Left lung (tissue), 10 donors: ENCODE measurements around the gene TASP1. TPM values are rescaled to one million over a fixed set of nuclear protein-coding genes. Genes with fewer than 3 reads are reported as not detected.

Source experiments
- ATAC-seq: fragments of 200-7000 bp; cut with Tn5 transposase; one replicate; pipeline ENCODE4 v1.9.1; 2020; ENCODE audit warnings: moderate library complexity
- DNase-seq, 4 donors: peaks; one replicate each; pipeline ENCODE4 v3.0.0-alpha.2; 2013 to 2020
- H3K27ac ChIP-seq, 2 donors: fragments of 200-600 bp; sonication (generic) in 1 of 2; one replicate each; pipeline versions ENCODE4 v1.5.0 to v1.8.0; 2020 to 2021
- H3K27me3 ChIP-seq, 2 donors: fragments of 200-600 bp; sonication (generic) in 1 of 2; one replicate each; pipeline versions ENCODE4 v1.5.0 to v1.8.0; 2020 to 2021
- H3K36me3 ChIP-seq, 2 donors: fragments of 200-600 bp; sonication (generic) in 1 of 2; one replicate each; pipeline versions ENCODE4 v1.5.0 to v1.8.0; 2020 to 2021
- H3K4me1 ChIP-seq, 2 donors: fragments of 200-600 bp; one replicate each; pipeline ENCODE4 v1.8.0; 2021
- H3K4me3 ChIP-seq, 2 donors: fragments of 200-600 bp; sonication (generic) in 1 of 2; one replicate each; pipeline versions ENCODE4 v1.5.0 to v1.8.0; 2020 to 2021; ENCODE audit warnings: mild to moderate bottlenecking in 1 of 2
- H3K9me3 ChIP-seq, 2 donors: fragments of 200-600 bp; sonication (generic) in 1 of 2; one replicate each; pipeline versions ENCODE4 v1.5.0 to v1.8.0; 2020 to 2021
- intact Hi-C, 2 donors: fragments of 100-400 bp; cut with DNase I; formaldehyde crosslinking; loops; one replicate each; pipeline versions ENCODE4 v1.11.2 to v1.14.2; 2022
- polyA plus RNA-seq, 6 donors: library from polyadenylated mRNA; unstranded; fragments of 120-200 nt; gene quantifications; one replicate each; pipeline ENCODE4 v1.2.1, GENCODE V29; 2013; ENCODE audit not compliant: insufficient read length in 6 of 6
- total RNA-seq, 2 donors: library from RNA; stranded (reverse); fragmentation: NEBNext Ultra II Directional; extraction: Animal tissue kit (Norgen Biotek cat#: 25700); gene quantifications; one replicate each; pipeline ENCODE4 v1.2.1, GENCODE V29; 2021
- TF ChIP-seq, protein P1 (sequence below), 2 donors: fragments of 200-600 bp; sonication (generic) in 1 of 2; IDR thresholded peaks; one replicate each; pipeline versions ENCODE4 v1.5.0 to v1.8.0; 2021; ENCODE audit warnings: antibody characterized with exemption in 2 of 2
- donor health status: DM: no; HTN: yes; CAD: no.
- donor health status: DM: no; HTN: no; CAD: no.

TASP1 gene
- total and polyA plus RNA-seq, 8 donors, result 12.9 to 19.9 (median 17.3) TPM

DNA sequence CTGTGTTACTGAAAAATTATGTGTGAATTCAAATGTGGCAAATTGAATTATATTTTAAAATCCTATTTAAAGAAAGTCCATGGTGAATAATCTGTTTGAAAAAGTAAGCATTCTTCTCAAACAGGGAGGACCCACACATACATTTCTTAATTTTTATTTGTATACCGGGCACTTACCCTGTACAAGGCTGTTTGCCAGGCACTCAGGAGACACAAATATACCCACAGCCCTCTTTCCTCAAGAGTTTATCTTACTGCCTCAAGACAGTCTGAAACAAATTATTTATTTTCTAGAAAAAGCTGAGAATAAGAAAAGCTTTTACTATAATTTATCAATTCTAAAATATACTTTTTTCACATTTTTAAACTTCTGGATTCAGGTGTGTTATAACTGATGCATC lies 114.4 kb downstream of the TASP1 start:
- DNase-seq, result no peak
- H3K27ac ChIP-seq, result no peak overlapping the region
- H3K36me3 ChIP-seq, result peaks cover 0 to 21% of the 10 kb centered on the region in 2 donors
- H3K9me3 ChIP-seq, result no peaks in the 10 kb centered on the region
- peak; percentile 78 for ATAC-seq
- H3K27me3 ChIP-seq, result no peaks in the 10 kb centered on the region
- H3K4me3 ChIP-seq, result no peak overlapping the region
- no peaks in the 10 kb centered on the region for H3K4me1 ChIP-seq
- intact Hi-C loops, result no loop called here
- TF ChIP-seq, protein P1, sequence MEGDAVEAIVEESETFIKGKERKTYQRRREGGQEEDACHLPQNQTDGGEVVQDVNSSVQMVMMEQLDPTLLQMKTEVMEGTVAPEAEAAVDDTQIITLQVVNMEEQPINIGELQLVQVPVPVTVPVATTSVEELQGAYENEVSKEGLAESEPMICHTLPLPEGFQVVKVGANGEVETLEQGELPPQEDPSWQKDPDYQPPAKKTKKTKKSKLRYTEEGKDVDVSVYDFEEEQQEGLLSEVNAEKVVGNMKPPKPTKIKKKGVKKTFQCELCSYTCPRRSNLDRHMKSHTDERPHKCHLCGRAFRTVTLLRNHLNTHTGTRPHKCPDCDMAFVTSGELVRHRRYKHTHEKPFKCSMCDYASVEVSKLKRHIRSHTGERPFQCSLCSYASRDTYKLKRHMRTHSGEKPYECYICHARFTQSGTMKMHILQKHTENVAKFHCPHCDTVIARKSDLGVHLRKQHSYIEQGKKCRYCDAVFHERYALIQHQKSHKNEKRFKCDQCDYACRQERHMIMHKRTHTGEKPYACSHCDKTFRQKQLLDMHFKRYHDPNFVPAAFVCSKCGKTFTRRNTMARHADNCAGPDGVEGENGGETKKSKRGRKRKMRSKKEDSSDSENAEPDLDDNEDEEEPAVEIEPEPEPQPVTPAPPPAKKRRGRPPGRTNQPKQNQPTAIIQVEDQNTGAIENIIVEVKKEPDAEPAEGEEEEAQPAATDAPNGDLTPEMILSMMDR (IDR thresholded peaks at IDR 0.05), result no peak

DNA sequence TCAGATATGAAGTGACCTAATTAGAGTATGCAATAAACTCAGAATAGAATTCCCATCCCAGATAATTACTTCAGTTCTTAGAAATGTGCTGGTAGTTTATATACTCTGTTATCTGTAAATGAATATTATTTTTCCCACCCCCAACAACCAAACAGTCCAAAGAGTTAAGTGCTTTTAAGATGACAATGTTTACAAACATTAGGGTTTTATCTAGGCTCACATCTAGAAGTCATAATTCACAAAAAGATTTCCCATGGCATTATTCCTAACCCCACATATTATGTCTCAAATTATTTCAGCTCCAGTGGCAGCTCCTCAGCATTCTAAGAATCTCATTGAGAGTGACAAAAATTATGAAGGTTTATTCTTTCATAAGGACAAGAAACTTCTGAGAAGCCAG lies 120.9 kb downstream of the TASP1 start:
- H3K27me3 ChIP-seq, result no peaks in the 10 kb centered on the region
- TF ChIP-seq, protein P1 (IDR thresholded peaks at IDR 0.05), result no peak
- H3K36me3 ChIP-seq, result peaks cover 0 to 15% of the 10 kb centered on the region in 2 donors
- no peaks in the 10 kb centered on the region for H3K4me1 ChIP-seq
- no peak overlapping the region for H3K4me3 ChIP-seq
- no peak for DNase-seq
- H3K9me3 ChIP-seq, result peaks cover 0 to 3% of the 10 kb centered on the region in 2 donors
- intact Hi-C loops, result no loop called here
- no peak for ATAC-seq
- H3K27ac ChIP-seq, result no peak overlapping the region

DNA sequence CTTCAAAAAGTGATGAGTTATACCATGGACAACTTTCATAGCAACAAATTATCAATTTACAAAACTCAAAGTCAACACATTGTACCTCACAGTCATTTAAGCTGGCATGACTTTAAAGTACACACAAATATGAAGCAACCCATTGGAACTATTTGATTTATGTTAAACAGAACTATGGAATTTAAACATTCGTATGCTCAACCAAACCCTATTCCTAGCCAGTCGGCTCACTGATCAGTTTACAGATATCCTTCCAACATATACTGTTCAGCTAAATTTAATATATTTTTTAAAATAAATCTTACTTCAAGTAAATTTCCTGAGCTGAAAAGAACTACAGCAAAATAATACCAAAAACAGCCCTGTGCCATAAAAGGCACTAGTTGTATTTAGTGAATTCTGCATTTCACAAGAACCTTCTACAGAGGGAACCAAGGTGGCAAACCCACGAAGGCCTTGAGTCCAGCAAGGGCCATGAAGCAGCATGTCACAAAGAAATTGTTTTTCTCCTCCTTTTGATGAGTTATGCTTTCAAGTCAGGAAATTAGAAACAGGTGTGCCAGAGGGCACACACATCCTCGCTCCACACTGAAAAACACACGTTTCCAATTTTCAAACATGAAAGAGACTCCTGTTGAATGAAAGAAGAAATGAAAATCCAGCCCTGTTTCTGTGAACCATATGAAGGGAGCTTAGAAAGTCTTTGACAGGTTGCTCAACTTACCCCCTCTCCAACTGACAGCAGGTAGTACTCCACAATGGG lies 122.8 kb downstream of the TASP1 start:
- intact Hi-C loops, result no loop called here
- Histone ChIP-seq H3K36me3 (peaks cover 0 to 4% of the 10 kb centered on the region in 2 donors), H3K9me3 (peaks cover 0 to 3% of the 10 kb centered on the region in 2 donors), H3K27me3 (no peaks in the 10 kb centered on the region), H3K4me3 (no peak overlapping the region), H3K27ac (no peak overlapping the region), H3K4me1 (no peaks in the 10 kb centered on the region)
- TF ChIP-seq, protein P1 (IDR thresholded peaks at IDR 0.05), result no peak
- ATAC-seq (no peak), DNase-seq (no peak)

DNA sequence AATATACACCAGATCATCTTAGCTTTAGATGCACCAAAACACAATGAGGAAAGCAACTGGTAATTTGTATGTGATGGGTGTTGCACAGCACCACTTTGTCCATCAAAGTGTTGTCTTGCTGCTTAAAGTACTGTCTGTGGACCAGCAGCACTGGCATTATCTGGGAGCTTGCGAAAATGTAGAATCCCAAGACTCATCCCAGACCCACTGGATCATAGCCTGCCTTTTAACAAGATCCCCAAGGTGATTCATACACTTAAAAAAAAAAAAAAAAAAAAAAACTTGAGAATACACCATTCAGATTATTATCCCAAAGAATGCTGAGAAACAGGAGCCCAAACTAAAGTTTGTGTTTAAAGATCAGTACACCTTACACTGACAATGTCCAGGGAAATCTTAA lies 123.4 kb downstream of the TASP1 start:
- intact Hi-C loops, result no loop called here
- Histone ChIP-seq H3K4me1 (no peaks in the 10 kb centered on the region), H3K36me3 (peaks cover 0 to 4% of the 10 kb centered on the region in 2 donors), H3K4me3 (no peak overlapping the region), H3K27me3 (no peaks in the 10 kb centered on the region), H3K27ac (no peak overlapping the region), H3K9me3 (peaks cover 0 to 3% of the 10 kb centered on the region in 2 donors)
- DNase-seq (no peak), ATAC-seq (no peak)
- TF ChIP-seq, protein P1 (IDR thresholded peaks at IDR 0.05), result no peak

DNA sequence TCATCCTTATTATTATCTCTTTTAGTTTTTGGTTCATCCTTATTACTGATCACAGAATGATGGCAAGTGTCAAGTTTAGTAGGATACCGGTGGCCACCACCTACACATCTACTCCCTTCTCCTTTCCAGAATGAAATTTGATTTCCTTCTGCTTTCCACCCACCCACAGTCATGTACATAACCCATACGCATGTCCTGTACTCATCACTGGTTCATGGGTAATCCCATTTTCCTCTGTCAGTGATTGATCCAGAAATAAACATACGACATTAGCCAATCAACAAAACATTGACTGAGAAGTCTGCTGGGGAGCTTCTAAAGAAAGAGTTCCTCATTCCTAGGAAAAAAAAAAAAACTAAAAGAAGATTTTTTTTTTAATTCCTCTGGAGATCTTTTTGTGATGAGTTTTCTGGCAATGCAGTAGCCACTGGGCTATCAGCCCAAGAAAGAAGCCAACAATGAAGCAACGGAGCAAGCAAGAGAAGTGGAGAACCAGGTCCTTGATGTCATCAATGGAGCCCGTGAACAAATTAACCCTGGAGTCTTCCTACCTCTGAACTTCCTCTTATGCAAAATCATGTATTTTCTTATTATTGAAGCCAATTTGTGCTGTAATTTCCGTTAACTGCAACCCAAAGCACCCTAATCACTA lies 127.8 kb downstream of the TASP1 start:
- Histone ChIP-seq H3K4me3 (no peak overlapping the region), H3K4me1 (no peaks in the 10 kb centered on the region), H3K27ac (no peak overlapping the region), H3K27me3 (no peaks in the 10 kb centered on the region), H3K9me3 (peaks cover 0 to 24% of the 10 kb centered on the region in 2 donors), H3K36me3 (peaks cover 0 to 4% of the 10 kb centered on the region in 2 donors)
- ATAC-seq (no peak), DNase-seq (no peak)
- intact Hi-C loops, result no loop called here
- TF ChIP-seq, protein P1 (IDR thresholded peaks at IDR 0.05), result no peak
